22Rv1 (cell line): ENCODE results near the gene CDC42BPB.

ENCODE experiments used
- CTCF ChIP-seq: fragments of 450-650 bp; IDR thresholded peaks from 2 replicates; pipeline ENCODE4 v1.5.1; 2017; ENCODE audit warnings: mild to moderate bottlenecking
- ZFX ChIP-seq: fragments of 450-650 bp; IDR thresholded peaks from 2 replicates; pipeline ENCODE4 v1.6.1; 2017; ENCODE audit warnings: antibody characterized with exemption, borderline replicate concordance

DNA sequence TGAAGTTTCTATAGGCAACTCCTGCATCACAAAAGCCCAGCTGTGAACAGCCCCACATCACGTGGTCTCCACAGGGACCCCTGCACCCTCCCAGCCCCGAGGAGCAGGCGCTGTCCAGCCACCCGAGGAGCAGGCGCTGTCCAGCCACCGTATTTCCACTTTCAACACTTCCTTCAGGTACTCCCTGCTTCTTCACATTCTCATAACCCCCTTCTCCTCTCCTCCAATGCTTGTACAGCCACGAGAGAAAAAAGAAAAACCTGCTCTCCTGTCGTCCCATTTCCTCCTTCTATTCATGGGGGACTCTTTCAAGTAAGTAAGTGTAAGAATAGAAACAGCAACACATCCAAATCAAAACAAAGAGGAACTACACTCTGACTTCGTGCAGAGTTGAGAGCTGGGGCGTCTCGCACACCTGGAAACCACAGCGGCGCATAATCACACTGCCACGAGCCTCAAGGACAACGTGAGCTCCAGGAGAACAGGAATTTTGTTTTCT lies 11.9 kb downstream of the CDC42BPB start:
- TF ChIP-seq CTCF (no peak), ZFX (no peak)
